IMR-90 (cell line): ENCODE measurements around the gene ELMO1. TPM values are rescaled to one million over a fixed set of nuclear protein-coding genes. Genes with fewer than 3 reads are reported as not detected.

Experiments used
- ATAC-seq: fragments of 200-7000 bp; cut with Tn5 transposase; 2 replicates; pipeline ENCODE4 v1.9.1; 2020; ENCODE audit warnings: low read depth, mild to moderate bottlenecking, moderate library complexity
- BruUV-seq: library from RNA; stranded (reverse); fragments of 400-500 nt; replicated peaks from 2 replicates; lab custom pipeline; 2021; lab: Mats Ljungman, UMichigan
- CTCF ChIA-PET: fragments of 300-600 bp; formaldehyde crosslinking; extraction: SDS; loops from one replicate; lab custom pipeline; 2021; ENCODE audit warnings: antibody characterized with exemption; lab: Yijun Ruan, JAX
- POLR2A ChIA-PET: fragments of 300-600 bp; sonication (Branson Sonifier 250); formaldehyde crosslinking; loops from one replicate; lab custom pipeline; 2022; ENCODE audit warnings: antibody characterized with exemption; ENCODE audit not compliant: unreplicated experiment; lab: Charles Lee
- DNase-seq: peaks from one replicate; pipeline ENCODE4 v3.0.0; 2013
- H2AFZ ChIP-seq: replicated peaks from 2 replicates; pipeline ENCODE3; 2013; ENCODE audit warnings: low read length, mild to moderate bottlenecking; ENCODE audit not compliant: poor library complexity
- H2AK5ac ChIP-seq: 2 replicates; pipeline ENCODE4 v1.6.1; 2013; ENCODE audit warnings: low read depth, low read length, inconsistent platforms
- H2AK9ac ChIP-seq: replicated peaks from 2 replicates; pipeline ENCODE3; 2013; ENCODE audit warnings: mild to moderate bottlenecking, low read depth, low read length, moderate library complexity; ENCODE audit not compliant: poor library complexity
- H2BK120ac ChIP-seq: 2 replicates; pipeline ENCODE4 v1.6.1; 2013; ENCODE audit warnings: low read depth, low read length, inconsistent platforms
- H2BK15ac ChIP-seq: 3 replicates; pipeline ENCODE4 v1.6.1; 2013; ENCODE audit warnings: low read depth, low read length, inconsistent platforms
- H2BK20ac ChIP-seq: 2 replicates; pipeline ENCODE4 v1.6.1; 2013; ENCODE audit warnings: low read depth, mild to moderate bottlenecking, inconsistent platforms, low read length, moderate library complexity
- H2BK5ac ChIP-seq: 2 replicates; pipeline ENCODE4 v1.6.1; 2013; ENCODE audit warnings: mild to moderate bottlenecking, low read depth, low read length, inconsistent platforms; ENCODE audit not compliant: poor library complexity, severe bottlenecking
- H3K14ac ChIP-seq: replicated peaks from 2 replicates; pipeline ENCODE4 v1.6.1; 2013; ENCODE audit warnings: low read depth, low read length, inconsistent platforms
- H3K18ac ChIP-seq: 2 replicates; pipeline ENCODE4 v1.6.1; 2013; ENCODE audit warnings: low read depth, low read length, control low read depth
- H3K23ac ChIP-seq: 2 replicates; pipeline ENCODE4 v1.6.1; 2013; ENCODE audit warnings: low read depth, low read length, inconsistent platforms
- H3K27ac ChIP-seq: 2 replicates; pipeline ENCODE4 v1.5.1; 2013; ENCODE audit warnings: mild to moderate bottlenecking, control low read depth, low read length; ENCODE audit not compliant: insufficient read depth
- H3K27me3 ChIP-seq: 2 replicates; pipeline ENCODE4 v1.6.1; 2013; ENCODE audit warnings: low read length; ENCODE audit not compliant: control insufficient read depth, insufficient read depth
- H3K36me3 ChIP-seq: 2 replicates; pipeline ENCODE4 v1.6.1; 2013; ENCODE audit warnings: low read length, mixed read lengths; ENCODE audit not compliant: control insufficient read depth, insufficient read depth
- H3K4ac ChIP-seq: 2 replicates; pipeline ENCODE4 v1.6.1; 2013; ENCODE audit warnings: low read depth, low read length, inconsistent platforms
- H3K4me1 ChIP-seq: 2 replicates; pipeline ENCODE4 v1.6.1; 2013; ENCODE audit warnings: low read length, mixed read lengths; ENCODE audit not compliant: control insufficient read depth, insufficient read depth
- H3K4me2 ChIP-seq: 2 replicates; pipeline ENCODE4 v1.6.1; 2013; ENCODE audit warnings: low read depth, mild to moderate bottlenecking, control low read depth, low read length, moderate library complexity
- H3K4me3 ChIP-seq: 2 replicates; pipeline ENCODE4 v1.5.1; 2013; ENCODE audit warnings: low read depth, mild to moderate bottlenecking, control low read depth, low read length, moderate library complexity; ENCODE audit not compliant: insufficient read depth
- H3K56ac ChIP-seq: 2 replicates; pipeline ENCODE4 v1.6.1; 2013; ENCODE audit warnings: low read length, inconsistent platforms; ENCODE audit not compliant: insufficient read depth; ENCODE audit errors: extremely low read depth
- H3K79me1 ChIP-seq, 2 experiments: 2 replicates each; pipeline ENCODE4 v1.6.1; 2013; ENCODE audit warnings: low read length in 2 of 2, inconsistent platforms in 1 of 2, low read depth in 1 of 2
- H3K9ac ChIP-seq: 2 replicates; pipeline ENCODE4 v1.6.1; 2013; ENCODE audit warnings: low read depth, low read length, control low read depth
- H3K9me1 ChIP-seq: 2 replicates; pipeline ENCODE4 v1.6.1; 2013; ENCODE audit warnings: low read length, inconsistent platforms; ENCODE audit not compliant: insufficient read depth
- H3K9me3 ChIP-seq: 2 replicates; pipeline ENCODE4 v1.6.1; 2013; ENCODE audit warnings: low read length; ENCODE audit not compliant: control insufficient read depth, insufficient read depth
- H4K20me1 ChIP-seq: 2 replicates; pipeline ENCODE4 v1.6.1; 2013; ENCODE audit warnings: low read length, inconsistent platforms; ENCODE audit not compliant: insufficient read depth
- H4K5ac ChIP-seq: 2 replicates; pipeline ENCODE4 v1.6.1; 2013; ENCODE audit warnings: mild to moderate bottlenecking, low read depth, low read length, control low read depth
- H4K8ac ChIP-seq, 2 experiments: 2 replicates each; pipeline ENCODE4 v1.6.1; 2013; ENCODE audit warnings: low read depth in 2 of 2, low read length in 2 of 2, control low read depth in 1 of 2, inconsistent platforms in 1 of 2
- H4K91ac ChIP-seq: 2 replicates; pipeline ENCODE4 v1.6.1; 2013; ENCODE audit warnings: low read depth, low read length, inconsistent platforms; ENCODE audit not compliant: insufficient read depth
- BHLHE40 ChIP-seq: fragments of 150-350 bp; IDR thresholded peaks from 2 replicates; pipeline ENCODE4 v1.6.1; 2016; ENCODE audit warnings: mild to moderate bottlenecking, low read depth, low read length
- CEBPB ChIP-seq: IDR thresholded peaks from 2 replicates; pipeline ENCODE4 v1.6.1; 2012; ENCODE audit warnings: low read depth, low read length, improper control_type of control experiment
- FOS ChIP-seq: fragments of 150-350 bp; IDR thresholded peaks from 2 replicates; pipeline ENCODE4 v1.6.1; 2016; ENCODE audit warnings: low read depth, low read length
- NFE2L2 ChIP-seq: fragments of 150-350 bp; IDR thresholded peaks from 2 replicates; pipeline ENCODE4 v1.6.1; 2016; ENCODE audit warnings: low read depth, mild to moderate bottlenecking, low read length
- RAD21 ChIP-seq: IDR thresholded peaks from 2 replicates; pipeline ENCODE4 v1.6.1; 2012; ENCODE audit warnings: low read length, improper control_type of control experiment
- RCOR1 ChIP-seq: IDR thresholded peaks from 2 replicates; pipeline ENCODE4 v1.6.1; 2012; ENCODE audit warnings: mild to moderate bottlenecking, low read length, improper control_type of control experiment; ENCODE audit not compliant: insufficient replicate concordance
- RFX5 ChIP-seq: IDR thresholded peaks from 2 replicates; pipeline ENCODE4 v1.8.0; 2012; ENCODE audit warnings: low read depth, mild to moderate bottlenecking, low read length, moderate library complexity
- WGBS, 2 experiments: methylation state at CpG; one replicate each; pipeline versions ENCODE4 v1.1.5 to v1.1.7; 2013; ENCODE audit warnings: missing lambda C conversion rate in 2 of 2; ENCODE audit not compliant: insufficient read length in 1 of 2; ENCODE audit errors: extremely low coverage in 2 of 2; 5-methylcytosine and 5-hydroxymethylcytosine counted together
- dilution Hi-C: fragments of 300-500 bp; cut with HindIII; formaldehyde crosslinking; loops from one replicate; pipeline ENCODE4 v1.14.3; 2018; ENCODE audit warnings: low sequenced_read_pairs; ENCODE audit not compliant: unreplicated experiment
- in situ Hi-C: fragments of 300-500 bp; cut with MboI; formaldehyde crosslinking; loops from 3 replicates; pipeline ENCODE4 v1.14.3; 2019; ENCODE audit warnings: low sequenced_read_pairs, inconsistent platforms, mixed read lengths
- intact Hi-C: fragments of 100-400 bp; cut with micrococcal nuclease; formaldehyde crosslinking; loops from 2 replicates; pipeline ENCODE4 v1.10.0; 2022
- polyA plus RNA-seq, 3 experiments: library from polyadenylated mRNA; depleted of rRNA; stranded (reverse); fragments of >200 nt; gene quantifications; 2 replicates each; pipeline ENCODE4 v1.2.3, GENCODE V29; 2012; ENCODE audit warnings: low replicate concordance in 1 of 3
- total RNA-seq: library from RNA; depleted of rRNA; stranded (reverse); fragments of >200 nt; gene quantifications from 2 replicates; pipeline ENCODE4 v1.2.3, GENCODE V29; 2012
- TF ChIP-seq, protein P1 (sequence below): fragments of 150-350 bp; IDR thresholded peaks from 2 replicates; pipeline ENCODE4 v1.6.1; 2017; ENCODE audit warnings: mild to moderate bottlenecking, antibody characterized with exemption, low read length, low read depth
- TF ChIP-seq, protein P2 (sequence below): fragments of 150-350 bp; IDR thresholded peaks from 2 replicates; pipeline ENCODE4 v1.6.1; 2016; ENCODE audit warnings: low read depth, mild to moderate bottlenecking, low read length, moderate library complexity, borderline replicate concordance
- TF ChIP-seq, protein P3 (sequence below): conservative IDR thresholded peaks from 2 replicates; pipeline ENCODE4 v1.5.1; 2012; ENCODE audit warnings: mild to moderate bottlenecking, low read depth, low read length, improper control_type of control experiment

The ELMO1 gene
- total and polyA plus RNA-seq, 2 of the 4 experiments (the other 2 are of a cell fraction), result 0.03 TPM; not detected in 1

DNA sequence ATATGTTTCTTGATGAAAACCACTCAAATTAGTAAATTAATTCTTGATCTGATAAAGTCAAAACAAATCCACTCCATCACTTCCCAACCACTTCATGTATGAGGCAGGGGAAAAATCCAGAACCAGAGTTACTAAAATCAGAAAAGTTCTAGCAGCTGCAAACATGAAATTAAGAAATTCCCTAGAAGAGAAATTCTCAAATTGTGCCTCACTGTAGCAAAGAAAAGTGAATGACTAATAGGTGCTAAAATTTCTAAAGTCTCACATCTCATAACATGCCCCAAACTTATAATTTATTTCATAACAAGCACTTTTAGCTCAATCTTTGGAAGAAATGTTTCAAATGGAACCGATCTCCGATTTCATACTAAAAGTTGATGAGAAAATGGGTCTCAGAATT lies 379.3 kb downstream of the ELMO1 start:
- Histone ChIP-seq H3K56ac (no peak overlapping the region), H3K9me1 (no peaks in the 10 kb centered on the region), H2BK120ac (no peak overlapping the region), H2BK20ac (no peak overlapping the region), H3K9ac (no peak overlapping the region), H2AK9ac (no peak overlapping the region), H3K27me3 (no peaks in the 10 kb centered on the region; the same call in 1 of the 2 replicates), H2BK5ac (no peak overlapping the region), H3K36me3 (no peaks in the 10 kb centered on the region), H3K14ac (no peak overlapping the region), H3K4me2 (no peak overlapping the region), H4K5ac (no peak overlapping the region), H2BK15ac (no peak overlapping the region), H3K4ac (no peak overlapping the region), H3K4me3 (no peak overlapping the region), H4K91ac (no peak overlapping the region), H3K18ac (no peak overlapping the region), H4K20me1 (no peaks in the 10 kb centered on the region), H2AK5ac (no peak overlapping the region), H3K79me1 (no peaks in the 10 kb centered on the region), H3K4me1 (no peaks in the 10 kb centered on the region), H3K23ac (no peak overlapping the region), H2AFZ (no peak overlapping the region), H4K8ac (no peak overlapping the region), H3K9me3 (no peaks in the 10 kb centered on the region), H3K27ac (no peak overlapping the region)
- TF ChIP-seq RFX5 (no peak), CEBPB (no peak), BHLHE40 (no peak), NFE2L2 (no peak), RCOR1 (no peak), FOS (no peak), RAD21 (no peak)
- TF ChIP-seq, protein P1, sequence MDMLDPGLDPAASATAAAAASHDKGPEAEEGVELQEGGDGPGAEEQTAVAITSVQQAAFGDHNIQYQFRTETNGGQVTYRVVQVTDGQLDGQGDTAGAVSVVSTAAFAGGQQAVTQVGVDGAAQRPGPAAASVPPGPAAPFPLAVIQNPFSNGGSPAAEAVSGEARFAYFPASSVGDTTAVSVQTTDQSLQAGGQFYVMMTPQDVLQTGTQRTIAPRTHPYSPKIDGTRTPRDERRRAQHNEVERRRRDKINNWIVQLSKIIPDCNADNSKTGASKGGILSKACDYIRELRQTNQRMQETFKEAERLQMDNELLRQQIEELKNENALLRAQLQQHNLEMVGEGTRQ, result no peak
- TF ChIP-seq, protein P2, sequence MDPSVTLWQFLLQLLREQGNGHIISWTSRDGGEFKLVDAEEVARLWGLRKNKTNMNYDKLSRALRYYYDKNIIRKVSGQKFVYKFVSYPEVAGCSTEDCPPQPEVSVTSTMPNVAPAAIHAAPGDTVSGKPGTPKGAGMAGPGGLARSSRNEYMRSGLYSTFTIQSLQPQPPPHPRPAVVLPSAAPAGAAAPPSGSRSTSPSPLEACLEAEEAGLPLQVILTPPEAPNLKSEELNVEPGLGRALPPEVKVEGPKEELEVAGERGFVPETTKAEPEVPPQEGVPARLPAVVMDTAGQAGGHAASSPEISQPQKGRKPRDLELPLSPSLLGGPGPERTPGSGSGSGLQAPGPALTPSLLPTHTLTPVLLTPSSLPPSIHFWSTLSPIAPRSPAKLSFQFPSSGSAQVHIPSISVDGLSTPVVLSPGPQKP, result no peak
- TF ChIP-seq, protein P3, sequence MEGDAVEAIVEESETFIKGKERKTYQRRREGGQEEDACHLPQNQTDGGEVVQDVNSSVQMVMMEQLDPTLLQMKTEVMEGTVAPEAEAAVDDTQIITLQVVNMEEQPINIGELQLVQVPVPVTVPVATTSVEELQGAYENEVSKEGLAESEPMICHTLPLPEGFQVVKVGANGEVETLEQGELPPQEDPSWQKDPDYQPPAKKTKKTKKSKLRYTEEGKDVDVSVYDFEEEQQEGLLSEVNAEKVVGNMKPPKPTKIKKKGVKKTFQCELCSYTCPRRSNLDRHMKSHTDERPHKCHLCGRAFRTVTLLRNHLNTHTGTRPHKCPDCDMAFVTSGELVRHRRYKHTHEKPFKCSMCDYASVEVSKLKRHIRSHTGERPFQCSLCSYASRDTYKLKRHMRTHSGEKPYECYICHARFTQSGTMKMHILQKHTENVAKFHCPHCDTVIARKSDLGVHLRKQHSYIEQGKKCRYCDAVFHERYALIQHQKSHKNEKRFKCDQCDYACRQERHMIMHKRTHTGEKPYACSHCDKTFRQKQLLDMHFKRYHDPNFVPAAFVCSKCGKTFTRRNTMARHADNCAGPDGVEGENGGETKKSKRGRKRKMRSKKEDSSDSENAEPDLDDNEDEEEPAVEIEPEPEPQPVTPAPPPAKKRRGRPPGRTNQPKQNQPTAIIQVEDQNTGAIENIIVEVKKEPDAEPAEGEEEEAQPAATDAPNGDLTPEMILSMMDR, result no peak
- ChIA-PET CTCF (no interaction called here), POLR2A (no interaction called here)
- dilution Hi-C loops (no loop called here), in situ Hi-C loops (no loop called here), intact Hi-C loops (no loop called here)
- WGBS, 2 experiments, result no CpG with 5 or more reads among the region's 2 CpGs
- DNase-seq (no peak), ATAC-seq (no peak)
- no TSS peak for BruUV-seq
